ENCODE data around the gene PDLIM5.

Gene PDLIM5

DNA sequence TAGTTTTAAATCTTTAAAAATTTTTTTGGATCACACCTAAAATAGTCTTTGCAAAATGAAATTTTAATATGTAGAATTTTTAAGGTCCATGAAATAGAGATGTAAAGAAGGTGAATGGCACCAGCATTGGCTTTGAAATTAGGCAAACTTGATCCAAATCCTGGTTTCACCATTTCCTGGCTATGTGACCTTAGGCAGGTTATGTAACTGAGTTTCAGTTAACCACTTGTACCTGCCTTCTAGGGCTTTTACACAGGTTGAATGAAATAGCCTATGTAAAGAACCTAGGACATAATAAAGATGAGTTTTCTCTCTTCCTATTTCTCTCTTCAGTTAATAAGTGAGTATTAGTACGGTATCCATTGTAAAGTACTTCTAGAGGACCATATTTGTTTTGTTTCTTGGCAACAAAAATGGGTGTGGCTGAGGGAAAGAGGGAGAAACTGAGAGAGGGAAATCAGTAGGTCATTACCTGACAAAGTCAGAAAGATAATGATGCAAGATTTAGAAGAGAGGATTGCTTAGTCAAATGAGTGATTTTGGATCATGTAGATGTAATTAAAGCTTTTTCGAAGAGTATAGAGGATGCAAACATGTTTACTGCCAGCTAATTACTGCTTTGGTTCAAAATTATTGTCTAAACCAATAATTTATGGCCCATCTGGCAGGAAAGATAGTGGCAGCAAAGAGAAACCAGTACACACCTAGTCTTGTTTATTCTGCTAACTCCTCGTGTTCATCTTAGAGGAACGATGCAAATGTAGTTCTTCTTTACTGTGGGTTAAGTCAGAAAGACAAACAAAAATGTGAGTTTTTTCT, 81.9 kb downstream of the PDLIM5 start:
- in situ Hi-C loops (cut with HindIII; ENCODE audit: low sequenced_read_pairs) = no loop called here
- TF ChIP-seq, protein P1, sequence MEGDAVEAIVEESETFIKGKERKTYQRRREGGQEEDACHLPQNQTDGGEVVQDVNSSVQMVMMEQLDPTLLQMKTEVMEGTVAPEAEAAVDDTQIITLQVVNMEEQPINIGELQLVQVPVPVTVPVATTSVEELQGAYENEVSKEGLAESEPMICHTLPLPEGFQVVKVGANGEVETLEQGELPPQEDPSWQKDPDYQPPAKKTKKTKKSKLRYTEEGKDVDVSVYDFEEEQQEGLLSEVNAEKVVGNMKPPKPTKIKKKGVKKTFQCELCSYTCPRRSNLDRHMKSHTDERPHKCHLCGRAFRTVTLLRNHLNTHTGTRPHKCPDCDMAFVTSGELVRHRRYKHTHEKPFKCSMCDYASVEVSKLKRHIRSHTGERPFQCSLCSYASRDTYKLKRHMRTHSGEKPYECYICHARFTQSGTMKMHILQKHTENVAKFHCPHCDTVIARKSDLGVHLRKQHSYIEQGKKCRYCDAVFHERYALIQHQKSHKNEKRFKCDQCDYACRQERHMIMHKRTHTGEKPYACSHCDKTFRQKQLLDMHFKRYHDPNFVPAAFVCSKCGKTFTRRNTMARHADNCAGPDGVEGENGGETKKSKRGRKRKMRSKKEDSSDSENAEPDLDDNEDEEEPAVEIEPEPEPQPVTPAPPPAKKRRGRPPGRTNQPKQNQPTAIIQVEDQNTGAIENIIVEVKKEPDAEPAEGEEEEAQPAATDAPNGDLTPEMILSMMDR (IDR thresholded peaks at IDR 0.05; ENCODE audit: low read depth, low read length, missing control alignments) = no peak
- no peak overlapping the region for H3K4me3 ChIP-seq (ENCODE audit: low read depth, low read length)
- no peak for DNase-seq (ENCODE audit: low read depth)

DNA sequence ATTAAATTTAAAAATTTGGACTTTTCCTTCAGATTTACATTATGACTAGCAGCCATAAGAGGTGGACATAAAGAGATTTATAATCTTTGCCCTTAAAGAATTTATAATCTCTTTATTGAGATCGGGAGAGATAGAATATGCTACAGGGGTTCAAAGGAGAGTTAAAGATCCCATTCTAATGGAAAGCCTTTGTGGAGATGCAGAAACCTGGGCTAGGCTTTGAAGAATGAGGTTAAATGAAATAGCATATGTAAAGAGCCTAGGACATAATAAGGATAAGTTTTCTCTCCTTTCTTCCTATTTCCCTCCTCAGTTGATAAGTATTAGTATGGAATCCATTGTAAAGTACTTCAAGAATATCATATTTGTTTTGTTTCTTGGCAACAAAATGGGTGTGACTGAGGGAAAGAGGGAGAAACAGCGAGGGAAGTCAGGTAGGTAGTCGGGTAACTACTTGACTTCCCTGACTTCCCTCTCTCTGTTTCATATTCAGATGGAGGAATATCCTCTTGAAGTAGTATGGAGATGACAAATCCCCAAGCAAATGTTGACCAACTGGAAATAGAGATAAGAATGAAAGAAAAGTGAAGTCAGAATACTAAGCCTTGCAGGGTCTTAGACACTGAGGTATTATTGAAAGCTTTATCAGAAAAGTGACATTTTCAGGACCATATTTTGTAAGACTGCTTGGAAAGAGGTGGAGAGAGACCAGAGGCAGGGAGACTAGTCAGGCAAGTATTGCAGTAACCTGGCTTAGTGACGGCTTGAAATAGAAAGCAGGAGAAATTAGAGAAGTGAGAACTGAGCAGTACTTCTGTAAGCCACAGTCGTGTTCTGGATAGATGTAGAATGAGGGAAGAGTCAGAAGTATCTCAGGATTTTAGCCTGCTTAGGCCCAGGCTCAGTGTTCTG, 82.9 kb downstream of the PDLIM5 start:
- in situ Hi-C loops (cut with HindIII; ENCODE audit: low sequenced_read_pairs) = no loop called here
- no peak for DNase-seq (ENCODE audit: low read depth)
- TF ChIP-seq, protein P1 (IDR thresholded peaks at IDR 0.05; ENCODE audit: low read depth, low read length, missing control alignments) = no peak
- H3K4me3 ChIP-seq (ENCODE audit: low read depth, low read length) = no peak overlapping the region

DNA sequence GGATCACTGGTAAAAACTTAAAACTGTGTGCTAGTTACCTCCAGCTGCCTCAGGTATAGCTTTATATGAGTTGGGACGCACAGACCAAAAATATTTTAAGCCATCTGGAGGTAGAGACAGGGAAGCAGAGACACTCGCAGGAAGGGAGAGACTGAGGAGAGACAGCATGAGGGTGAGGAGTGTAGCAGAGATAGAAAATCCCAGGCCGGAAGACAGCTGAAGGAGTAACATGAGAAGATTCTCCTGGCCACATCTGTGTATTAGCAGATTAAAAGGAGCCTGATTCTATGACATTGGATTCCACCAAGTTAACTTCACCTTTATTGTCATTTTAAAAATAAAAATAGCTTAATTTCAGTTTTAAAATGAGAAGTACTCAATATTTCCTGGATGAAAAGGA, 84.3 kb downstream of the PDLIM5 start:
- in situ Hi-C loops (cut with HindIII; ENCODE audit: low sequenced_read_pairs) = no loop called here
- TF ChIP-seq, protein P1 (IDR thresholded peaks at IDR 0.05; ENCODE audit: low read depth, low read length, missing control alignments) = no peak
- H3K4me3 ChIP-seq (ENCODE audit: low read depth, low read length) = no peak overlapping the region
- DNase-seq (ENCODE audit: low read depth) = no peak

DNA sequence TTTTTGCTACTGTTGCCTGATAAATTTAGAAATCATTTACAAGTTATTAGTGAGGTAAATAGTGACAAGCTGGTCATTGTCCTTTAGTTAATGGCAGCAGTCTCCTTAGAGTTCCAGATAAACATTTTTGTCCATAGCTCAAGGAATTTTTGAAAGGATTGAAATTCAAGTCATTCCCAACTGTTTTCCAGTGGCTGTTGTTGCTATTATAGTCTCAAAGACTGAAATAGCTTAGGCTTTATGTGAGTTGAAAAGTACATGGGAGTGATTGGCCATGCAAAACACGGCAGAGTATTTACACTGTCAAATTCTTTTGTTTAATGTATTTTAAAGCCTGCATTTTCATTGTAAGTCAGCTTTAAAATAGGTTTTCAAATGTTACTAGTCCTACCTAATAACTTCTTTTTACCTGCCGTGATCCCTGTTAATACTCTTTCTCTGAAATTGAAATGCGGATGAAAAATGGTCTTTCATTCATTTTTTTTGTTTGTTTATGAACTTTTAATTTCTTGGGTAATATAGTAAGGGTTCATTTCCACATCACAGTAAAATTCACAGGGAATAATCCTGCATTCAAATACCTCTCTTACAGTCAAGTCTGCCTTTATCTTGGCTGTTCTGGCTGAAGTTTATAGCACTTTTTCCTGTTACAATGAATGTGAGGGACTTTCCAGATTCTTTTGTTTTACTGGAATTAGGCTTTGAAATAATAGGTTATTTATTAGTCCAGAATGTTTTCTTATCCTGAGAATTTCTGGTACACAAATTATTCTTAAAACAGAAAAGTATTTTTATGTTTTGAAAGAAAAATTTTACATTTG, 85.1 kb downstream of the PDLIM5 start:
- in situ Hi-C loops (cut with HindIII; ENCODE audit: low sequenced_read_pairs) = no loop called here
- H3K4me3 ChIP-seq (ENCODE audit: low read depth, low read length) = no peak overlapping the region
- TF ChIP-seq, protein P1 (IDR thresholded peaks at IDR 0.05; ENCODE audit: low read depth, low read length, missing control alignments) = no peak
- no peak for DNase-seq (ENCODE audit: low read depth)

DNA sequence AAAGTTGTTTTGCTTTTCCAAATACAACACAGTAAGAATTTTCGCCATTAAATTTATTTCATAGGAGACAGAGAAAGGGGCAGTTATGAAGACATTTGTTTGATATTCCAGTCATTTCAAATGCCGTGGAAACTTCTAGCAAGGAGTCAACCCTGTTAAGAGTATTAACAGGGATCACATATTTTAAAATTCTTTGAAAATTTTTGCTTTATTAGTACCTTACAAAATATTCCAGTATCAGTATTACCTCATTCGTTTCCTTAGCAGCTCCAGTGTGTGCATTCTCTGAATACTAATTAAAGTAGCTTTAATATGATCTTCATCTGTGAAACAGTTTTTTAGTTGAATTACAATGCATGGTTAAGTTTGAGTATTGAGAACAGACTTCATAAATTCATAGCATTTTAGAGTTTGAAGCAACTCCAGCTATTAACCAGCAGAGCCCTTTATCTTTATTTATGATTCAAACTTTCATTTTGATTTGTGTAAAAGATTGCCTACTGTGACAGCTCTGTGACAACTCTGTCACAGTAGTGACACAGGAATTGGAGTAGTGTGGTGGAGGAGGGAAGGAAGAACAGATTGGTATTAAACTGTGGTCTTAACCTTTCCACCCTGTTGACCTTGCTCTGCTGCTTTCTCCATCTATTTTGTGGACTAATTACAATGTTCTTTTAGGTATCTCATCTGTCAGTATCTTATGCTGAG, 86.3 kb downstream of the PDLIM5 start:
- H3K4me3 ChIP-seq (ENCODE audit: low read depth, low read length) = no peak overlapping the region
- DNase-seq (ENCODE audit: low read depth) = no peak
- in situ Hi-C loops (cut with HindIII; ENCODE audit: low sequenced_read_pairs) = no loop called here
- TF ChIP-seq, protein P1 (IDR thresholded peaks at IDR 0.05; ENCODE audit: low read depth, low read length, missing control alignments) = no peak
